LHCN-M2 (cell line): ENCODE data around the gene ESYT3. TPM values are rescaled to one million over a fixed set of nuclear protein-coding genes. Genes with fewer than 3 reads are reported as not detected.
"Not testable (repeated sequence)": the region's sequence is repeated elsewhere in the genome, so short reads cannot be mapped to it uniquely, and the experiment has no call there.

Experiments
- DNase-seq: peaks from one replicate; pipeline ENCODE4 v3.0.0-alpha.2; 2012; ENCODE audit warnings: low read depth
- total RNA-seq: library from RNA; depleted of rRNA; stranded (reverse); fragments of >200 nt; gene quantifications from 2 replicates; pipeline ENCODE4 v1.2.3, GENCODE V29; 2014; rRNA removed

The ESYT3 gene
- total RNA-seq, 1 experiment from 2014 or later: 1.0 TPM

DNA sequence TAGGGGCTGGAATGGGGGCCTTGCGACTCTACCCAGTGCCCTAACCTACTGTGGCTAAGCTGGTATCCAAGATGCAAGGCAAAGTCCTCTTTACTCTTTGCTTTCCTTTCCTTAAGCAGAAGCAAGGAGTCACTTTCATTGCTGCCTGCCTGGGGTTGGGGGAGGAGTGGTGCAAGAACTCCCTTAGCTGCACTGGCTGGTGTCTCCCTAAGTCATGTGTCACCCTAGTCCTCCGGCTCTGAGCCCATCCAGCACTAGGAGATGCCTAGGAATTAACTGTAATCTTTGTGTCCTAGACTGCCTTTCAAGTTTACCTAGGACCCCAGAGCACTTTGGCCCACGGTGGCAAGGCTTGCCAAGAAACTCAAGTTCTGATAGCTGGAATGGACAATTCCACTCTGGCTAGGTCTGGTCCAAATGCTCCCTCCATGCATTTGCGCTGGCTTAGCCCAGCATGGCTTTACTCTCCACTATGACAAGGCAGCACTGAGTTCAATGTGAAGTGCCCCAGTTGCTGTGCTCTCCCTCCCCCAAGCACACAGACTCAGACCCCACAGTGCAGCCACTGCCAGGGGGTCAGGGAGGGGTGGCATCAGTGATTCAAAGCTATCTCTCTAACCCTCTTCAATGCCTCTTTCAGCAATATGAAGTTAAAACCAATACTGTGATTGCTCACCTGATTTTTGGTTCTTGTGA is 58.7 kb downstream of the ESYT3 start:
- DNase-seq: no peak

DNA sequence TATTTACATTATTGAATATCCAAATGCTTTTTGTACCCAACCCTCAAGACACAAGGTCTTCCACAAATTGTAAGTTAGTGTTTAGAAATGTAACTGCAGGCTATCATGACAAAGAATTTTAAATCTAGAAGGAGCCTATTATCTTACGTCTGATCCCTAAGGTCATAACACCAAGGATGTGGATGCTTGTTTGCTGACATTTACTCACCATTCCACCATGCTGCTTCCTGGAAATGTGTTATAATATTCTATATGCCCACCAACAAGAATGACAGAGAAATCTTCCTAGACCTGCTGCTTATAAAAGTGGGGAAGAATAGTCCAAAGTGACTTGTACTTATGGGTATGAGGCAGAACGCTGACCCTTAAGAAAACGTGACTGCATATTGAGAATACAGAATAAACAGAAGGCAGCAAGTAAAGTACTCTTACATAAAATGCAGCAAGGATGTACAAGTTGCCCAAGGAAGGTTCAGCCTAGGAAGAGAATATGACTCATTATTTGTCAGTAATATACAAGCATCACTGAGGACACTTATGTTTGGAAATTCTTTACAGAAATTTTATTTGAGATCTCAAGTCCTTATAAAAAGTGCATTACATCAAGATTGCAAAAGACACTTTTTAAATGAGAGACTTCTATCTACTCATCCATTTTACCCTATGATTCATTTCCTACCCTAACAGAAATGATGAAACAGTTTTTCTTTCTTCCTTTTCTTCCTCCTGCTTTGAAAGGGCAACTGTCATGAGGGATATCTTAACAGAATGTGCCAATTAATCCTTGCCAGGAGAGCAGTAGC is 59.6 kb downstream of the ESYT3 start:
- DNase-seq: peak; percentile 89

DNA sequence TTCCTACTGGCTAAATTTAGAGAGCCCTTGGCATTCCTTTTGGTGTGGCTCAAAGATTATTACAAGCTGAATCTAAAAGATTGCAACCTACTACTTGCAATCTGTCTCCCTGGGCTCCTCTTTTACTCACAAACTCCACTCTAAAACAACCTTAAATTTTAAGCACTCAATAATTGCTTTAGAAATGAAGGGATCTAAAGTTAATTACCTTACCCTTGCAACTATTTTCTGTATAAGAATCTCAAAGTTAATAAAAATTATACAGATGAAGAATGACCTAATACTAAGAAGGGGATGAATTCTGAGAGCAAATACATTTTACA is 60.2 kb downstream of the ESYT3 start:
- DNase-seq: no peak

DNA sequence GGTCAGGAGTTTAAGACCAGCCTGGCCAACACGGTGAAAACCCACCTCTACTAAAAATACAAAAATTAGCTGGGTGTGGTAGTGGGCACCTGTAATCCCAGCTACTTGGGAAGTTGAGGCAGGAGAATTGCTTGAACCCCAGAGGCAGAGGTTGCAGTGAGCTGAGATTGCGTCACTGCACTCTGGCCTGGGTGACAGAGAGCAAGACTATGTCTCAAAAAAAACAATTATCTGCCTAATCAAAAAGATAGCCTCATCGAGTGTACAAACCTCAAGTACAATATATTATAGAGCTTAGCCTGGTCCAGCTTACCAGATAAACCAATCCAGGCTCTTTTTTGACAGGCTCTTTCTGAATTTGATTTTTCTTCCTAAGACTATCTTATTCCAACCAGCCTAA is 61.2 kb downstream of the ESYT3 start:
- DNase-seq: not testable (repeated sequence)

DNA sequence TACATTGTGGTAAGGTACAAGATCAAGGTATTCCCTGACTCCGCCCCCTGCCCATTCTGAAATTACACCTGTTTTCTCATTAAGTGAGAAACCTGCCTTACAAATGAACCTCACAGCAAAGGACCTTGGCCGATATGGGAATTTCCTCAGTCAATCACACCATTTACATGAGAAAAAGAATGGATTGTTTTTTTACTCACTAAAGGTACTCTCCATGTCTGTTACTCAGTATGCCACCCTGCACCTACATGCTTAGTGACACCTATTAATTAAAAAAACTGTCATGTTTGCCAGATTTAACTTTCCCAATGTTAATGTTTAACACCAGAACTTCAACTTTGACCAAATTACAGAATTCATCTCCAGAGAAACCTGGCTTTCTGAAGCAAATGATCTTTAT is 62.0 kb downstream of the ESYT3 start:
- no peak for DNase-seq

DNA sequence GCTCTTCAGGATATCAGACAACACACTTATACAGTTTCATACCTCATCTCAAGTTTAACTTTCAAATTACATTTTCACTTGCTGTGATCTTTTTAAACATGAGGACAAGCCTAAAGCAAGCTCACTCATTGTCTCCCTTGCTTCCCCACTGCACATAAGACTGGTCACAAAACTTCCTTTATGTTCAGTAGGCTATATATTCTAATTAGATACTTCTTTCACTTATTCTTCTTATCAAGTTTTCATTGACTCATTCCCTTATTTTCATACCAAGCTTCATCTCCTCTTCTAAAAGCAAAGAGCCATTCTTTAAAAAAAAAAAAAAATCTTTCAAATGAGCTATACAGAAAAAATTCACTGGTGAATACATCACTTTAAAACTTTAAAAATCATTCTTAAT is 62.6 kb downstream of the ESYT3 start:
- no peak for DNase-seq

DNA sequence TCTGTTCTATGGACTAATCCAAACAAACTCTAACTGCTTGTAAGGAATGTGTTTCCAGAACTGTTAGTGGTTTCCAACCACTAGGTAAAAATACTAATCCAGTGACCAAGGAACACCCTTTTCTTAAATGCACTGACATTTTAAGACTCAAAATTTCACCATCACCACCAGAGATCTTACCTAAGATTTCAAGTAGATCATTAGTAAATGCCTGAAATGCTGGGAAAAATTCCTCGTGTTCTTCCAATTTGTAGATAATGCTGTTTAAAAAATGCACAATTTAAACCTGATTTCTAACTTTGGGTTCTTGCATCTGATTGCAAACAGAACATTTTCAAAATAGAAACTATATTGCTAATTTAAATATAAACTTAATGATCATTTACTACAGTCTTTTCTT is 63.4 kb downstream of the ESYT3 start:
- DNase-seq: no peak

DNA sequence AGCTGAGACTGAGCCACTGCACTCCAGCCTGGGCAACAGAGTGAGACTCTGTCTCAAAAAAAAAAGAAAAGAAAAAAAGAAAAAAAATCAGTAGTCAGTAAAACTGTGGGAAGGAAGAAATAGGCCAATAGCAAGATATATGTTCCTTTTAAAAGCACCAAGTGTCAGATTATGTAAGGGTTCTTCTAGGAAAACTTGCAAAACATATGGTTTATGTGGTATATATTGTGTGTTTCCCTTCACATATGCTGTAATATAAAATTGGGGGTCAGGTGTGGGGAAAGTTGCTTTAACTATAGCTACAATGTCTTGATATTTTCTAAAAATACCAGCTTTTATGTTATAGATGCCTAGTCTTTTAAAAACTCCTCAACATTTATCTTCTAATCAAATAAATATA is 64.6 kb downstream of the ESYT3 start:
- no peak for DNase-seq

DNA sequence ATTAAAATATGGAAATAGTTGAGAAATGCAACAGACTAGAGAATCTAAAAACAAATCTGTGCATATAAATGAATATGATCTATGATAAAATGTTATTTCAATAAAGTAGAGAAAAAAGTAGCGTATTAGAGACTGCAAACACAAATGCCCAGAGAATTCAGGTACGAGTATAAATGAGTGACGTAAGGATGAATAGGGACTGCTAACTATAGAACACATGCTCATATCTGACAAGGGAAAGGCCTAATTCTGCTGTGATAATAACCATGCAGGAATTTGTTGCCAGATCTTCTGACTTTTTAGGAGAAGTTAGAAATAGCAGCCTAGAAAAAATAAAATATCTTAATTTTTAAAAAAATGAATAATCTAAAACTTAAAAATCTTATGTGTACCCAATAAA is 73.1 kb downstream of the ESYT3 start:
- DNase-seq: no peak

DNA sequence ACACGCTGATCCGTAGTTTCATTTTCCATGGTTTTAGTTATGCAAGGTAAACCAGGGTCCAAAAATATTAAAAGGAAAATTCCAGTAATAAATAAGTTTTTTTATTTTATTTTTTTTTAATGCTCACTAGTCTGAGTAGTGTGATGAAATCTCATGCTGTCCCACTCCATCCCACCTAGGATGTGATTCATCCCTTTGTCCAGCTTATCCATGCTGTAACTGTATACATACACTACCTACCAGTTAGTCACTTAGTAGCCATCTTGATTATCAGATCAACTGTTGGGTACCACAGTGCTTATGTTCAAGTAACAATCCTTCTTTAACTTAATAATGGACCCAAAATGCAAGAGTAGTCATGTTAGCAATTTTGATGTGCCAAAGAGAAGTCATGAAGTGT is 75.2 kb downstream of the ESYT3 start:
- DNase-seq: peak; percentile 36

DNA sequence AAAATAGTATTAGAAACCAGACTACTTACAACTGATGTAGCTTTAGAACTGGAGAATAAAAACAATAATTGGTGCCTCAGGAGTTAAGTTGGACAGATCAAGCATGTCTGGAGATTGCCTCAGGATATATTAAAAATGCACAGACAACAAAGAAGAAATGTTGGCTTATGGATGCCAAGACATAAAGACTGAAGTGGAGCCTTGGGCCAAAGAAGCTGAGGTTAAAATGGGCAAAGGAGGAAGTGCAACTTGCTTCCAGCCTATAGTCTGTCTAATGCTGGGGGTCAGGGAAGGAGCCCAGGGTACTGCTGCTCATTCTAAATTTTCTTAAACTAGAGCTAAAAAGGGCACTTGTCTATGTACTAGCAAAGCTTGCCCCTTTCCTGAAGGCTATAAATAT is 77.5 kb downstream of the ESYT3 start:
- DNase-seq: no peak

DNA sequence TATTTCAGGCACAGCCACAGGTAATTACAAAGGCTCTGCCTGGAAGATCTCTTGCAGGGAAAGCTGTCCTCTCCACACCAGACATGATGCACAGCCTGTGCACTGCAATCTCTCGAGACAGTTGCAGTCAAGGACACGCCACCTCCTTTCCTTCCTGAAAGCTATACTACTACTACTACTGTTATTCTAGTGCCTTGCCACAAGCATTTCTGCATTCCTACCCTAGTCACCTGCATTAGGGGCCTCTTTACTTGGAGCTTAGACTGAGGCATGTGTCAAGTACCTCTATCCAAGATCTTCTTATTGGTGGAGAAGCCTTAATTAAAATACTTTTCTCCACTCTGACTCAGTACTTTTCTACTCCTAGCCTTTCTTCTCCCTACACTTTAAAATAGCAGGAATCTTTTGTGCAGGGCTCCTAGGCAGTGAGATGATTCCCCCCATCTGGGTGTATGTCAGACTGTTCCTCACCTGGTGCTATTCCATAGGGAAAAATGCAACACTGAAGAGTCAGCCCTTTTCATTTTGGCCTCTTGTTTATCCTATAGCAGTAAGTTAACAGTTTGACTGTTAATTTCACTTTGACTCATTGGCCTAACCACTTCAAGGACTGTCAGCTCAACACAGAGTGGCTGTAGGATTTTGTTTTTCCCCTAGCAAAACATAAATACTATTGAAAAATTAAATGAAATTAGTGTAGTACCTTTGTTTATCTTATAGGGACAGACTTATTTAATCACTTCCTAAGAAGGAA is 78.9 kb downstream of the ESYT3 start:
- no peak for DNase-seq

DNA sequence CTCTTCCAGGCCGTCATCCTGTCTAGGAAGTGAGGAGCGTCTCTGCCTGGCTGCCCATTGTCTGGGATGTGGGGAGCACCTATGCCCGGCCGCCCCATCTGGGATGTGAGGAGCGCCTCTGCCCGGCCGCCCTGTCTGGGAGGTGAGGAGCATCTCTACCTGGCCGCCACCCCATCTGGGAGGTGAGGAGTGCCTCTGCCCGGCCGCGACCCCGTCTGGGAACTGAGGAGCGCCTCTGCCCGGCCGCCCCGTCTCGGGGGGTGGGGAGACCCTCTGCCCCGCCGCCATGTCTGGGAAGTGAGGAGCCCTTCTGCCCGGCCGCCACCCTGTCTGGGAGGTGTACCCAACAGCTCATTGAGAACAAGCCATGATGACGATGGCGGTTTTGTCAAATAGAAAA is 87.0 kb downstream of the ESYT3 start:
- not testable (repeated sequence) for DNase-seq

Other genes starting within 250 kb of the ESYT3 start
- gene ARMC8, start 247.3 kb upstream of the ESYT3 start, total RNA-seq: 74.2 and 85.4 TPM in 2 replicates
- gene NME9, start 104.8 kb upstream of the ESYT3 start, total RNA-seq: not detected in 2 replicates
- gene MRAS, start 86.0 kb upstream of the ESYT3 start, total RNA-seq: 40.8 and 58.8 TPM in 2 replicates
- gene CEP70, start 159.6 kb downstream of the ESYT3 start, total RNA-seq: 18.5 and 22.6 TPM in 2 replicates
- gene FAIM, start 174.2 kb downstream of the ESYT3 start, total RNA-seq: 8.7 and 13.1 TPM in 2 replicates